NCI-H146 treated with DMSO at 0.1 percent for 48 hours (cell line): ENCODE measurements around the gene EEF2K.
"Not testable (repeated sequence)": the region's sequence is repeated elsewhere in the genome, so short reads cannot be mapped to it uniquely, and the experiment has no call there.

Experiments used
- DNase-seq: peaks from one replicate; lab custom pipeline; 2025; ENCODE audit not compliant: unreplicated experiment; lab: John Stamatoyannopoulos, UW

EEF2K gene

GRCh38 chr16:22291860-22292318 lies 85.8 kb downstream of the EEF2K start:
- DNase-seq = no peak

GRCh38 chr16:22292320-22292719 lies 86.2 kb downstream of the EEF2K start:
- no peak for DNase-seq

GRCh38 chr16:22293137-22294106 lies 87.3 kb downstream of the EEF2K start:
- DNase-seq = no peak

- DNase-seq = peak; percentile 39
Observed at GRCh38 chr16:22296225-22297113, 90.4 kb downstream of the EEF2K start.

- peak; percentile 95 for DNase-seq
Observed at GRCh38 chr16:22297114-22297870, 91.2 kb downstream of the EEF2K start, which contains the start of gene POLR3E. POLR3E (plus strand) TSS chr16:22297409; CDS start chr16:22302969, 5,560 bp downstream.

GRCh38 chr16:22297871-22298733 lies 92.0 kb downstream of the EEF2K start:
- DNase-seq = peak; percentile 96

DNA sequence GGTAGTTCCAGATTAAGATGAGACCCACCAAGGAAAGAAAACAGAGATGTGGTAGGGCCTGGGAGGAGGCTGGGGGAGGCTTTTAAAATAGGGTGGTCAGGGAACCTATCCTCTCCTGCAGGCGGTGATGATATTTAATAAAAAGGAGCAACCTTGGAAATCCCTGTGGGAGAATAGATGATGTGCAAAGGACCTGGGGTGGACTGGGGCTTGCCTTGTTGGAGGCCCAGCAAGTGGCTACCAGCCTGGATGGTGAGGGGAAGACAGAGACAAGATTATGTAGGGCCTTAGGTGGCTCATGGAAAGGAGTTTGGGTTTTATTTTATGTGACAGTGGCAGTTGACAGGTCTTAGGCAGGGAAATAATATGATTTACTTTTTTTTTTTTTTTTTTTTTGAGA lies 93.0 kb downstream of the EEF2K start:
- no peak for DNase-seq

GRCh38 chr16:22300427-22301071 lies 94.5 kb downstream of the EEF2K start:
- no peak for DNase-seq

GRCh38 chr16:22301423-22301822 lies 95.3 kb downstream of the EEF2K start:
- not testable (repeated sequence) for DNase-seq

GRCh38 chr16:22302776-22303363 lies 96.8 kb downstream of the EEF2K start:
- no peak for DNase-seq

DNA sequence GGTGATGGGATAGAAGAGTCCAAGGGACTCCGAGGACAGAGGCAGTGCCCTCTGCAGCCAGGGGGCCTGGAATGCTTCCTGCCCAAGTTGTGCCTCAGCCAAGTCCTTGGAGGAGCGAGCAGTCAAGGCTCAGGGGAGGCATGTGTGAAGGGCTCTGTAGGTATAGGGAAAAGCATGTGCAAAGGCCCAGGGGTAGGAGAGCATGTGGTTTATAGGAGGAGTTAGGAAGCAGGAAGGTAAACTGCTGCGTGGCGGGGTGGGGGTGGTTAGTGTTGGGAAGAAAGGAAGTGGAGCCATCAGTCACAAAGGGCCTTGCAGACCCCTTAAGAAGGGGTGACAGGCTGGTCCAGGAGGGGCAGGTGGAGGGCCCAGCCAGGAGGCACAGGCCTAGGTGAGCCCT lies 98.3 kb downstream of the EEF2K start:
- no peak for DNase-seq

GRCh38 chr16:22306788-22307187 lies 100.7 kb downstream of the EEF2K start:
- DNase-seq = no peak

DNA sequence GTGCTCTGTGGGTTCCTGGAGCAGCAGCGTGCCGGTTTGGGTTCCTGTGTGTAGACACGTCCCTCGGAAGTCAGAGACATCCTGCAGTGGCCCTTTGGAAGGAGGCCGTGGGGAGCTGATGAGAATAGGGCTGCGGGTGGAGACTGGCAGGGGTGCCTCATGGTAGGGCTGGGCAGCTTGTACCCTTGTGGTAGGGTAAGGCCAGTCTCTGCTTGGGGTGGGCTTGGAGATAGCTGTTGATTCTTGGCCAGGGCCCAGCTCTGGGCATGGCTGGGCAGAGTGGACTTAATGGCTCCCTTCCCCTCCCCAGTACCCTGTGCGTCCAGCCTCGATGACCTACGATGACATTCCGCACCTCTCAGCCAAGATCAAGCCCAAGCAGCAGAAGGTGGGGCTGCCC lies 101.8 kb downstream of the EEF2K start:
- no peak for DNase-seq

DNA sequence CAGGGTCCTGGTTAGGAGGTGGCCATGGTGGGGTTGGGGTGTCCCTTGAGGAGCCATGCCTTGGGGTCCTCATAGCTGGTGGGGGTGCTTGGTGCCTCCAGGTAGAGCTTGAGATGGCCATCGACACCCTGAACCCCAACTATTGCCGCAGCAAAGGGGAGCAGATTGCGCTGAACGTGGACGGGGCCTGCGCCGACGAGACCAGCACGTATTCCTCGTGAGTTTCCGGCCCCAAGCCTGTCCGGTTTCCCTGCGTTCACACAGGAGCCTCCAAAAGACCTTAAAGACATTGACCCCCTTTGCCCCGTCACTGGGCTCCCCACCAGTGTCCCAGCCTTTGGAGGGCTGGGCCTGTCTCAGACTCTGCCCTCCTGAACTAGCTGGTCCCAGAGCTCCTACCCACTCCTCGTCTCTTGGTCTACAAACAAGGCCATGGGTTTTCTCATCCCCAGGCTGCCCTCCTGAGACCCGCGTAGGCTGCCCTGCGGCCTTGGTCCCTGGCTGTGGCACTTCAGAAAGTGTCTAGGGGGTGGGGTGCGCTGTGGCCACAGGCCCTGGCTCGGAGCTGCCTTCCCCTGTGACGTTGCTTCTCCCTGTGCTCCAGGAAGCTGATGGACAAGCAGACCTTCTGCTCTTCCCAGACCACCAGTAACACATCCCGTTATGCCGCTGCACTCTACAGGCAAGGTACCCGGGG lies 102.9 kb downstream of the EEF2K start:
- no peak for DNase-seq

DNA sequence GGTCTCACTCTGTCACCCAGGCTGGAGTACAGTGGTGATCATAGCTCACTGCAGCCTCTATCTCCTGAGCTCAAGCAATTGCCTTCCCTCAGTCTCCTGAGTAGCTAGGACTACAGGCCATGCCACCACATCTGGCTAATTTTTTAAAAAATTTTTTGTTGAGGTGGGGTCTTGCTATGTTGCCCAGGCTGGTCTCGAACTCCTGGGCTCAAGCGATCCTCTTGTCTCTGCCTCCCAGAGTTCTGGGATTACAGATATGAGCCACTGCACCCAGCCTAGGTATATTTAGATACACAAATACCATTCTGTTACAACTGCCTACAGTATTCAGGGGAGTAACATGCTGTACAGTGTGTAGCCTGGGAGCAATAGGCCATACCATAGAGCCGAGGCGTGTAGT lies 105.4 kb downstream of the EEF2K start:
- no peak for DNase-seq

DNA sequence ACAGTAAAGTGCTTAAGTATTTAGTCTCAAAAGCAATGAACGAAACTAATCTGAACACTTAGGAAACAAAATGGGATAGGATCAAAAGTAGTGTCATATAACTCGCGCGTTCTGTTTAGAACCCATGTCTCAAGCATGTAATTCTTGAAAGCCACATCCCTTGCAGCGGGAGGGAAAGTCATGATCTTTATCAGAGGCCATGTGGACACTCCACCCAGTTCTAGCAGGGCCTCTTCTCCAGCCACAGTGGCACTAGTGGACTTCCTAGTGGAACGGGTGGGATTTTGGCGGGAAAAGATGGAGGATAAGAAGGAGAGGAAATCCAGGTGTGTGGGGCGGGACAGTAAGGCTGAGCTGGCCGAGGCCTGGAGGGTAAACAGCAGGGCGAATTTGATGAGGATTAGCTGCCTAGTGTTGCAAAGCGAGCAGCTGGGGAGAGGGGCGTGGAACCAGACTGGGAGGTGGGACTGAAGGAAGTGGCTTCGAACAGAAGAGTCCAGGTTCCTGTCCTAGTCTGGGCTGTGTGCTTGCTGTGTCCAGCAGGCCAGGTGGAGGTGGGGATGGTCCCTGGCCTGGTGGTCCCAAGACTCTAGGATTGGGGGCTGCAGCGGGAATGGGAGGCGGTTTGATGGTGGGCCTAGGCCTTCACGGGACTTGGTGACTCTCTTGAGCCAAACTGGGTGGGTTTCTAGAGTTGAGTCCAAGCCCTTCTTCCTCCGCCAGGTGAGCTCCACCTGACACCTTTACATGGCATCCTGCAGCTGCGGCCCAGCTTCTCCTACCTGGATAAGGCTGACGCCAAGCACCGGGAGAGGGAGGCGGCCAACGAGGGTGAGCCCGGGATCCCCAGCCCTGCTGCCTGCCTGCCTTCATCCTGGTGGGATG lies 107.1 kb downstream of the EEF2K start:
- DNase-seq = no peak

- DNase-seq = no peak
Observed at GRCh38 chr16:22313876-22314470, 107.9 kb downstream of the EEF2K start.
